ENCODE results near the gene PGGHG.
A peak's percentile ranks its signal among the peaks of the same experiment; 100 is the strongest.
"Not testable (repeated sequence)": the region's sequence is repeated elsewhere in the genome, so short reads cannot be mapped to it uniquely, and the experiment has no call there.

Gene PGGHG

GRCh38 chr11:313787-314553 lies 25.0 kb downstream of the PGGHG start, which contains the start of gene IFITM1:
IFITM1 (plus strand) TSS chr11:314040; CDS start chr11:314171, 131 bp downstream.
- peak; percentile 74 to 76 for DNase-seq

GRCh38 chr11:314554-314875 lies 25.6 kb downstream of the PGGHG start:
- peak; percentile 54 to 57 for DNase-seq

GRCh38 chr11:315051-315481 lies 26.1 kb downstream of the PGGHG start:
- DNase-seq, result peak; percentile 54 to 55

GRCh38 chr11:315516-315994 lies 26.6 kb downstream of the PGGHG start:
- peak in 1 of 2 experiments; percentile 48 for DNase-seq

- DNase-seq, result peak; percentile 57 to 63
Observed at GRCh38 chr11:316031-316701, 27.2 kb downstream of the PGGHG start.

- DNase-seq, result no peak
Observed at GRCh38 chr11:316891-317301, 28.0 kb downstream of the PGGHG start.

GRCh38 chr11:317668-318404 lies 28.9 kb downstream of the PGGHG start:
- DNase-seq, result peak; percentile 59 to 60

GRCh38 chr11:318405-319120 lies 29.6 kb downstream of the PGGHG start:
- DNase-seq, result not testable (repeated sequence)

GRCh38 chr11:319121-319887 lies 30.4 kb downstream of the PGGHG start:
- peak; percentile 58 to 65 for DNase-seq

- peak; percentile 47 to 56 for DNase-seq
Observed at GRCh38 chr11:319888-320273, 31.0 kb downstream of the PGGHG start.

- DNase-seq, result no peak
Observed at GRCh38 chr11:324156-324555, 35.2 kb downstream of the PGGHG start.

GRCh38 chr11:324593-325517 lies 35.9 kb downstream of the PGGHG start:
- DNase-seq, result not testable (repeated sequence)

GRCh38 chr11:325796-326591 lies 37.1 kb downstream of the PGGHG start:
- DNase-seq, result peak in 1 of 2 experiments; percentile 56

- no peak for DNase-seq
Observed at GRCh38 chr11:326592-326841, 37.6 kb downstream of the PGGHG start.

GRCh38 chr11:326842-327580 lies 38.1 kb downstream of the PGGHG start:
- DNase-seq, result peak; percentile 75 to 79

- no peak for DNase-seq
Observed at GRCh38 chr11:327581-327923, 38.6 kb downstream of the PGGHG start.

GRCh38 chr11:328012-328411 lies 39.1 kb downstream of the PGGHG start:
- no peak for DNase-seq

GRCh38 chr11:328516-329100 lies 39.7 kb downstream of the PGGHG start:
- not testable (repeated sequence) for DNase-seq

- DNase-seq, result no peak
Observed at GRCh38 chr11:329886-330253, 40.9 kb downstream of the PGGHG start.
